Rectal smooth muscle tissue (tissue), 1 donor: ENCODE measurements around the gene MAPK7.

Experiments used
- H3K27ac ChIP-seq: one replicate; pipeline ENCODE4 v1.7.0; 2013; ENCODE audit warnings: low read depth, low read length, inconsistent platforms
- H3K27me3 ChIP-seq: one replicate; pipeline ENCODE4 v1.7.0; 2013; ENCODE audit warnings: low read length; ENCODE audit not compliant: control insufficient read depth, insufficient read depth
- H3K36me3 ChIP-seq: one replicate; pipeline ENCODE4 v1.7.0; 2013; ENCODE audit warnings: low read length; ENCODE audit not compliant: control insufficient read depth, insufficient read depth
- H3K4me1 ChIP-seq: one replicate; pipeline ENCODE4 v1.7.0; 2013; ENCODE audit warnings: low read length; ENCODE audit not compliant: control insufficient read depth, insufficient read depth
- H3K4me3 ChIP-seq: one replicate; pipeline ENCODE4 v1.7.0; 2013; ENCODE audit warnings: low read length
- H3K9ac ChIP-seq: one replicate; pipeline ENCODE4 v1.7.0; 2013; ENCODE audit warnings: low read length

The MAPK7 gene

GRCh38 chr17:19369846-19370492 is 8.3 kb upstream of the MAPK7 start:
- Histone ChIP-seq H3K27ac (no peak overlapping the region), H3K9ac (no peak overlapping the region), H3K4me1 (no peaks in the 10 kb centered on the region)

DNA sequence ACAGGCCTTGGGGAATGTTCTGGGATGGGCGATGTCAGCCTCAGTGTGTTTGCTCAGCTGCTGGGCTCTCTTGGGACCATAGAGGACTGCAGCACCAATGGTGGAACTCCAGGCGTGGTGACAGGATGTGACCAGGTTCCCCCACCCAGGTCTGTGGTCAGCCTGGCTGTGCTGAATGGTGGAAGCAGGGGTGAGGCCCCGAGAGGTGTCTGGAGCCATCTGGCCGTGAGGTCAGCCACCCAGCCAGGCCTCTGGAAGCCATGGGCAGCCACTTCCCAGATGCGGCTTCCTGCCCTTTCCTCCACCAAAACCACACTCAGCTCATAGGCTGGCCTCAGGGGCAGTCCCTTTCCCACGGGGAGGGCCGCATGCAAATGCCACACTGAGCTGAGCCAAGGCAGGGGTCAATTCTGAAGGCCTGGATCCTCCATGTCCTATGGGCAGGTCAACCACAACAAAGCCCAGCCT is 7.8 kb upstream of the MAPK7 start:
- Histone ChIP-seq H3K36me3 (no peaks in the 10 kb centered on the region), H3K27ac (no peak overlapping the region), H3K4me3 (no peak overlapping the region), H3K27me3 (no peaks in the 10 kb centered on the region), H3K9ac (no peak overlapping the region), H3K4me1 (no peaks in the 10 kb centered on the region)

More at GRCh38 chr17:19369846-19370492, 8.3 kb upstream of the MAPK7 start:
- Histone ChIP-seq H3K36me3 (no peaks in the 10 kb centered on the region), H3K27me3 (no peaks in the 10 kb centered on the region), H3K4me3 (no peak overlapping the region)

GRCh38 chr17:19371259-19372010 is 6.9 kb upstream of the MAPK7 start:
- H3K4me1 ChIP-seq, result no peaks in the 10 kb centered on the region
- no peaks in the 10 kb centered on the region for H3K27me3 ChIP-seq
- H3K36me3 ChIP-seq, result no peaks in the 10 kb centered on the region
- no peak overlapping the region for H3K9ac ChIP-seq
- H3K4me3 ChIP-seq, result no peak overlapping the region
- H3K27ac ChIP-seq, result no peak overlapping the region

- no peak overlapping the region for H3K9ac ChIP-seq
- H3K4me1 ChIP-seq, result peaks cover 3% of the 10 kb centered on the region
- no peak overlapping the region for H3K27ac ChIP-seq
These were observed 6.3 kb upstream of the MAPK7 start for GRCh38 chr17:19372011-19372370.

GRCh38 chr17:19372439-19372838 is 5.9 kb upstream of the MAPK7 start:
- no peaks in the 10 kb centered on the region for H3K36me3 ChIP-seq
- no peak overlapping the region for H3K4me3 ChIP-seq
- H3K27ac ChIP-seq, result no peak overlapping the region
- no peak overlapping the region for H3K9ac ChIP-seq
- peaks cover 7% of the 10 kb centered on the region for H3K4me1 ChIP-seq
- no peaks in the 10 kb centered on the region for H3K27me3 ChIP-seq

More at GRCh38 chr17:19372011-19372370, 6.3 kb upstream of the MAPK7 start:
- Histone ChIP-seq H3K36me3 (no peaks in the 10 kb centered on the region), H3K4me3 (no peak overlapping the region), H3K27me3 (no peaks in the 10 kb centered on the region)

GRCh38 chr17:19372866-19373504 is 5.3 kb upstream of the MAPK7 start:
- H3K36me3 ChIP-seq, result no peaks in the 10 kb centered on the region
- no peak overlapping the region for H3K27ac ChIP-seq
- no peaks in the 10 kb centered on the region for H3K27me3 ChIP-seq
- peaks cover 7% of the 10 kb centered on the region for H3K4me1 ChIP-seq
- no peak overlapping the region for H3K9ac ChIP-seq
- H3K4me3 ChIP-seq, result no peak overlapping the region

GRCh38 chr17:19374136-19374535 is 4.2 kb upstream of the MAPK7 start:
- Histone ChIP-seq H3K4me3 (no peak overlapping the region), H3K27ac (no peak overlapping the region), H3K9ac (no peak overlapping the region), H3K4me1 (peaks cover 9% of the 10 kb centered on the region), H3K36me3 (no peaks in the 10 kb centered on the region), H3K27me3 (no peaks in the 10 kb centered on the region)

- Histone ChIP-seq H3K4me1 (peaks cover 14% of the 10 kb centered on the region), H3K9ac (no peak overlapping the region), H3K27me3 (no peaks in the 10 kb centered on the region), H3K27ac (no peak overlapping the region), H3K4me3 (no peak overlapping the region), H3K36me3 (peaks cover 6% of the 10 kb centered on the region)
These were observed 2.6 kb upstream of the MAPK7 start for GRCh38 chr17:19375732-19376131.

GRCh38 chr17:19376811-19377210 is 1.5 kb upstream of the MAPK7 start:
- H3K4me3 ChIP-seq, result peak overlapping the region; percentile 68
- H3K36me3 ChIP-seq, result peaks cover 11% of the 10 kb centered on the region
- H3K27ac ChIP-seq, result peak overlapping the region; percentile 95
- H3K9ac ChIP-seq, result no peak overlapping the region
- H3K4me1 ChIP-seq, result peaks cover 14% of the 10 kb centered on the region
- H3K27me3 ChIP-seq, result no peaks in the 10 kb centered on the region

DNA sequence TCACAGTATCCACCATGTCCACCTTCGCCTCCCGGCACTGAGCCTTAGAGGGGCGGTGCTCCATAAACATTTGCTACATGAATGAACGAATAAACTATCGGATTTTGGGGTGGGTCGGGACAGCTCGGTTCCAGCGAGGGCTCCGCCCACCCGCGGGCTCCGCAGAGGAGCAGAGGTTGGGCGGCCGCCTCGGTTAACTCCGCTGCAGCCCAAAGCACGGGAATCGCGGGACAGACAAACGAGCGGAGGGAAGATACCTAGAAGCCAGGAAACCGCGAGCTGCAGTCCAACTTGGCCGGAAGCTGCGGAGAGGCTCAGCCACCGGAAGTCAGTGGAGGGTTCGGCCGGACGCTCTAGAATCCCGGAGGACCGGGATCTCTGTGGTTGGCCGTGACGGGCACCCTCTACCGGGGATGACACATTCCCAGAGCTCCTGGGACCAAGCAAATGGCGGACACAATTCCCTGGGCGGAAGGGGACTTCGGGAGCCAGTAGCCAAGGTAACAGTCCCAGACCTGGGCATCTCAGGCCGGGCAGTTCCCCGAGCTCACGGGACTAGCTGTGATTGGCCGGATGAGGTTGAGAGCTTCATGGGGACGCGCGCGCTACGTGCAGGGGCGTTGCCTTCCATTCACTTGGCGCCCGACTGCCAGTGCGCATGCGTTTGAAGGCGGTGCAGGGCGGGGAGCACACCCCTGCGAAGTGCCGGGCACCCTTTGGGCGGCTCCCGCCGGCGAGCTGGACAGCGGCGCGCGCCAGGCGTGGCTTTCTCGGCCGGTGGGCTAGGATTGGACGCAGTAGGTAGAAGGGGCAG is 489 bp upstream of the MAPK7 start:
- Histone ChIP-seq H3K27me3 (no peaks in the 10 kb centered on the region), H3K4me3 (peak overlapping the region; percentile 68), H3K9ac (peak overlapping the region; percentile 54), H3K4me1 (peaks cover 14% of the 10 kb centered on the region), H3K36me3 (peaks cover 15% of the 10 kb centered on the region), H3K27ac (peak overlapping the region; percentile 95)

DNA sequence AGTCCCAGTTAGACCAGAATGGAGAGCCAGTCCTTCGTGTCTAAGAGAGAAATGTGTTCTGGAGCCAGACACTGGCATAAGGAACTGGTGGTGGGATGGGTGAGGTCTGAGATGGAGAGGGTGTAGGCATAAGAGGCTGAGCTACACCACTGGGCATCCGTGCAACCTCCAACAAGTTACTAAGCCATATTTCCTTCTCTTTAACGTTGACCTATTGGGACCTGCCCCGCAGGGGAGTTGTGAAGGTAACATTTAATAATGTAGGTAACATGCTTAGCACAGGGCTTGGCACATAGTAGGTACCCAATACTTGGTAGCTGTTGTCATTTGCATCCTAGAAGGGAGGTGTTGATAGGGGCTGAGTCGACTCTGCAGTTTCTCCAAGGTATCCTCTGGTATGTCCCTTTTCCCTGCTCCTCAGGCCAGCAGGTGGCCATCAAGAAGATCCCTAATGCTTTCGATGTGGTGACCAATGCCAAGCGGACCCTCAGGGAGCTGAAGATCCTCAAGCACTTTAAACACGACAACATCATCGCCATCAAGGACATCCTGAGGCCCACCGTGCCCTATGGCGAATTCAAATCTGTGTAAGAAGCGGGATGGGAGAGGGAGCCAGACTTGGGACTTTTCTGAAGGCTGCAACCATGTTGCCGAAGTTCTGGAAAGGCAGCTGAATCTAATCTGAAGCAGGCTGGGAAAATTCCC is 1.2 kb downstream of the MAPK7 start:
- Histone ChIP-seq H3K27me3 (no peaks in the 10 kb centered on the region), H3K9ac (no peak overlapping the region), H3K4me3 (peak overlapping the region; percentile 91), H3K36me3 (peaks cover 21% of the 10 kb centered on the region), H3K27ac (peak overlapping the region; percentile 88), H3K4me1 (peaks cover 25% of the 10 kb centered on the region)
